ENCODE measurements around the gene UFD1. TPM values are rescaled to one million over a fixed set of nuclear protein-coding genes. Genes with fewer than 3 reads are reported as not detected.

The UFD1 gene
- total and polyA plus RNA-seq, 2 of the 13 experiments (the other 11 are each of a cell fraction or from before 2014, with no cell fraction given) = 47.9 to 51.1 TPM

- TF ChIP-seq RAD51 (IDR thresholded peaks at IDR 0.05; ENCODE audit: borderline replicate concordance) = no peak
- peak; percentile 28; the same call in 1 of the 2 replicates for TF ChIP-seq MXD4 (CRISPR knock-in tag; IDR thresholded peaks at IDR 0.05)
- TF ChIP-seq EED (CRISPR knock-in tag; IDR thresholded peaks at IDR 0.05) = no peak
- TF ChIP-seq SP1 (IDR thresholded peaks at IDR 0.05) = no peak
- TF ChIP-seq SP1 (CRISPR knock-in tag; IDR thresholded peaks at IDR 0.05) = peak; percentile 58; the same call in 1 of the 2 replicates
- no peak for TF ChIP-seq KDM4B (CRISPR knock-in tag; IDR thresholded peaks at IDR 0.05)
- no peak for TF ChIP-seq SAFB2 (CRISPR knock-in tag; IDR thresholded peaks at IDR 0.05; ENCODE audit: borderline replicate concordance, low read depth)
- TF ChIP-seq, protein P1, sequence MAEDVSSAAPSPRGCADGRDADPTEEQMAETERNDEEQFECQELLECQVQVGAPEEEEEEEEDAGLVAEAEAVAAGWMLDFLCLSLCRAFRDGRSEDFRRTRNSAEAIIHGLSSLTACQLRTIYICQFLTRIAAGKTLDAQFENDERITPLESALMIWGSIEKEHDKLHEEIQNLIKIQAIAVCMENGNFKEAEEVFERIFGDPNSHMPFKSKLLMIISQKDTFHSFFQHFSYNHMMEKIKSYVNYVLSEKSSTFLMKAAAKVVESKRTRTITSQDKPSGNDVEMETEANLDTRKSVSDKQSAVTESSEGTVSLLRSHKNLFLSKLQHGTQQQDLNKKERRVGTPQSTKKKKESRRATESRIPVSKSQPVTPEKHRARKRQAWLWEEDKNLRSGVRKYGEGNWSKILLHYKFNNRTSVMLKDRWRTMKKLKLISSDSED (CRISPR knock-in tag; IDR thresholded peaks at IDR 0.05) = no peak
- TF ChIP-seq ZNF549 (CRISPR knock-in tag; IDR thresholded peaks at IDR 0.05) = no peak
- TF ChIP-seq ZBTB44 (CRISPR knock-in tag; IDR thresholded peaks at IDR 0.05) = no peak; the same call in 1 of the 2 replicates
- TF ChIP-seq ZNF678 (CRISPR knock-in tag; IDR thresholded peaks at IDR 0.05) = no peak
- TF ChIP-seq MEF2D (CRISPR knock-in tag; IDR thresholded peaks at IDR 0.05) = peak; percentile 43; the same call in 1 of the 2 replicates
- no peak for TF ChIP-seq CREB3 (CRISPR knock-in tag; IDR thresholded peaks at IDR 0.05)
- peak; percentile 45; the same call in 1 of the 2 replicates for TF ChIP-seq ZNF547 (CRISPR knock-in tag; IDR thresholded peaks at IDR 0.05)
- TF ChIP-seq MXI1 (IDR thresholded peaks at IDR 0.05; ENCODE audit: borderline replicate concordance, low read depth, low read length) = no peak; the same call in 2 of the 3 replicates
- TF ChIP-seq FOXO4 (CRISPR knock-in tag; conservative IDR thresholded peaks at IDR 0.05) = no peak
- TF ChIP-seq SRSF1 (optimal IDR thresholded peaks at IDR 0.05; ENCODE audit: low read depth, low read length) = peak; percentile 25
- TF ChIP-seq ZSCAN9 (CRISPR knock-in tag; IDR thresholded peaks at IDR 0.05; ENCODE audit: borderline replicate concordance) = no peak
- TF ChIP-seq ARHGAP35 (CRISPR knock-in tag; IDR thresholded peaks at IDR 0.05; ENCODE audit: borderline replicate concordance) = no peak
- TF ChIP-seq, protein P2, sequence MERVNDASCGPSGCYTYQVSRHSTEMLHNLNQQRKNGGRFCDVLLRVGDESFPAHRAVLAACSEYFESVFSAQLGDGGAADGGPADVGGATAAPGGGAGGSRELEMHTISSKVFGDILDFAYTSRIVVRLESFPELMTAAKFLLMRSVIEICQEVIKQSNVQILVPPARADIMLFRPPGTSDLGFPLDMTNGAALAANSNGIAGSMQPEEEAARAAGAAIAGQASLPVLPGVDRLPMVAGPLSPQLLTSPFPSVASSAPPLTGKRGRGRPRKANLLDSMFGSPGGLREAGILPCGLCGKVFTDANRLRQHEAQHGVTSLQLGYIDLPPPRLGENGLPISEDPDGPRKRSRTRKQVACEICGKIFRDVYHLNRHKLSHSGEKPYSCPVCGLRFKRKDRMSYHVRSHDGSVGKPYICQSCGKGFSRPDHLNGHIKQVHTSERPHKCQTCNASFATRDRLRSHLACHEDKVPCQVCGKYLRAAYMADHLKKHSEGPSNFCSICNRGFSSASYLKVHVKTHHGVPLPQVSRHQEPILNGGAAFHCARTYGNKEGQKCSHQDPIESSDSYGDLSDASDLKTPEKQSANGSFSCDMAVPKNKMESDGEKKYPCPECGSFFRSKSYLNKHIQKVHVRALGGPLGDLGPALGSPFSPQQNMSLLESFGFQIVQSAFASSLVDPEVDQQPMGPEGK (CRISPR knock-in tag; IDR thresholded peaks at IDR 0.05) = no peak
- TF ChIP-seq POLR2AphosphoS5 (IDR thresholded peaks at IDR 0.05; ENCODE audit: low read depth, low read length) = peak; percentile 70
- no peak for TF ChIP-seq ZFP1 (CRISPR knock-in tag; IDR thresholded peaks at IDR 0.05)
Observed at GRCh38 chr22:19447330-19448075, 31.5 kb downstream of the UFD1 start, which contains the start of gene C22orf39 (continued).

All from HepG2 (cell line).